ENCODE data around the gene UGT8.
"Not testable (repeated sequence)": the region's sequence is repeated elsewhere in the genome, so short reads cannot be mapped to it uniquely, and the experiment has no call there.

The UGT8 gene

GRCh38 chr4:114606245-114606644 is 7.6 kb downstream of the UGT8 start:
- DNase-seq: no peak

DNA sequence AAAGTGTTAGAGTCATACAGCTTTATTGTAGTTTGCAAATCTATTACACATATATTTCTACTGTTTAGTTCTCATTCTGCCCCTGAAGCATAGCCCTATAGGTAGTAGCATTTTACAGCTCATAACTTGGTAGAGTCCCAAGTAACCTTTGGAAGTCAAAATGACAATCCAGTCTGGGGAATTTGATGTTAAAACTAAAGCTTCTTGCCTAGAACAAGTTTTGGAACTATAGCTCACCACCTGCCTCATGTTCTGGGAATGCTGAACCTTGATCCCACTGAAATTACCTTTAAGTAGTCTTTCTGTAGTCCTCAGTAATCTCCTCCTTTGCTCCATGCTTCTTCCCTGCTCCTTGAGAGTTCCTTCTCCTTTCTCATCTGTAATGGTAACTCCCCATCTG is 8.4 kb downstream of the UGT8 start:
- DNase-seq: no peak

- DNase-seq: no peak
Measured at GRCh38 chr4:114613560-114613959, 15.0 kb downstream of the UGT8 start.

- no peak for DNase-seq
Measured at GRCh38 chr4:114615435-114615834, 16.8 kb downstream of the UGT8 start.

- DNase-seq: not testable (repeated sequence)
Measured at GRCh38 chr4:114616036-114616435, 17.4 kb downstream of the UGT8 start.

GRCh38 chr4:114626196-114626595 is 27.6 kb downstream of the UGT8 start:
- DNase-seq: no peak

GRCh38 chr4:114636192-114636935 is 37.8 kb downstream of the UGT8 start:
- DNase-seq: no peak

DNA sequence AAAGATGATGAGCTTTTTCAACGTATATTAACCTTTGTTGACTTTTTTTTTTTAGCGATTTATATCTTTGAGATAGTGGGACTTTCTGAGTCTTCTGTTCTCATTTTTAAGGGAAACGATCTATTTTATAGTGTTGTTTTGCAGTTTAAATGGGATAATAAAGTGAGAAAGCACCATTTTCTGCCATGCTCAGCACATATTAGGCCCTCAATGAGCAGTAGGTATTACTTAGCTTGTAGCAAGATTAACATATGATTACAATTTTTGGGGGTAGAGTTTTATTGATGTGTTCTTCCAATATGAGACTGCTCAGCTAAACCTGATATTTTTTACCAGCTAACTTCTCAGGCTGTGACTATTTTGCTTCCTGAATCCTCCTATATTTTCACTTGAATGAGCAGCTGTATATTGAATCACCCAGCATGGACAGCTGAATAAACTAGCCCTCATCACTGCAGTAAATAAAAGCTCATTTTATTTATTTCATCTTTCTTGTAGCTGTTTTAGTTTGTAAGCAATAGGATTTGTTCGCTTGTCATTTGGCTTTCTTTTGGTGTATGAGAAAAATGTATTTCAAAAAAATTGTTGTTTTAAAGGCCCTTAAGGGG is 43.7 kb downstream of the UGT8 start:
- DNase-seq: no peak

DNA sequence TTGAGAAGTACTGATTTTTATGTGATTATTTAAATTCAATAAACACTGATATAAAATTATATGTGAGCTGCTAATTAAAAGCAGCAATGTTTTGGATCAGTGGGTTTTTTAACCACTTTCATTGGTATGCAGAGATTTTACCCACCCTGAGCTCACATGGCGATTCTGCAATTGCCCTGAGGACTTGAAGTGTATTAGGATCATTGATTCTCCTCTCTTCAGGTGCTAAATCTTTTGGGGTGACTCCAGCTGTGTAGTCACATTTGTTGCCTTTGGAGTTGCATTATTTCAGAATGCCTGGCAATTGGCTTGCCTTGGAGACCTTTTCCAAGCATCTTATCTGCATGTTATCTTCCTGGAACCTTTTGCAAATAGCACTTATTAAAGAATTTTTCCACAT is 51.3 kb downstream of the UGT8 start:
- DNase-seq: no peak

DNA sequence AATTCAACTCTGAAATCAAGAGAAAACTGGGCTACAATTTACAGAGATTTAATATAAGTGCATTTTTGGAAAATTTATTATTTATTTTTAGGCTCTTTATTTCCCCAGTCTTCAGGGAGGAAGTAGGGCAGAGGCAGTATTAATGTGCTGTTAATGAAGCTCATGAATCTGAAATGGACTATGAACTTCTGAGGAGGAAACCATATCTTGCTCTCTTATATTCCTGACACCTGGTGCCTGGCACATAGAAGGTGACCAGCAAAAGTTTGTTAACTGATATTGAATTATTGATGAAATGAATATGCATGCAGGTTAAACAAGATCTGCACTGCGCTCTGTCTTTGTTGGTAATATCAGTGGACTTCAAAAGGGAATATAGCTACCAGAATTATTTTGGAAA is 55.1 kb downstream of the UGT8 start:
- DNase-seq: no peak

GRCh38 chr4:114654592-114654991 is 56.0 kb downstream of the UGT8 start:
- DNase-seq: no peak

- no peak for DNase-seq
Measured at GRCh38 chr4:114658179-114658578, 59.6 kb downstream of the UGT8 start.

DNA sequence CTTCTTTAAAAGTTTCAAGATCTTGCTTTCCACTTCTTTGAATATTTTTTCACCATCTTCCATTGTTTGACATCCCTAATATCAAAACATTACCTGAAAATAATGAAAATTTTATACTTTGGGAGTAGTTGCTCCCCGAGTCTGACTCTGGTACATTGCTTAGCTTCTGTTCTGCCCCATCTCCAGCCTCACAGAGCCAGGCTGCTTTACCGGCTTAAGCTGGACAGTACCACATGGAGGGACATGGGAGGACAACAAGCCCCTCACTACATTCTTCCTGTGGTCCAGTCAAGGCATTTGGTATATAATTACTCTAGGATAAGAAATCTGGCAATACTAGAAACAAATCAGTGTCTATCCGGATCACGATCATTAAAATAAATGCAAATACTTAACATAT is 60.2 kb downstream of the UGT8 start:
- DNase-seq: no peak

GRCh38 chr4:114659386-114660008 is 60.9 kb downstream of the UGT8 start:
- no peak for DNase-seq

GRCh38 chr4:114663083-114663482 is 64.5 kb downstream of the UGT8 start:
- no peak for DNase-seq

GRCh38 chr4:114668577-114668976 is 70.0 kb downstream of the UGT8 start:
- no peak for DNase-seq

- DNase-seq: not testable (repeated sequence)
Measured at GRCh38 chr4:114670733-114671132, 72.1 kb downstream of the UGT8 start.

GRCh38 chr4:114673306-114673705 is 74.7 kb downstream of the UGT8 start:
- no peak for DNase-seq

- DNase-seq: no peak
Measured at GRCh38 chr4:114674080-114674479, 75.5 kb downstream of the UGT8 start.

DNA sequence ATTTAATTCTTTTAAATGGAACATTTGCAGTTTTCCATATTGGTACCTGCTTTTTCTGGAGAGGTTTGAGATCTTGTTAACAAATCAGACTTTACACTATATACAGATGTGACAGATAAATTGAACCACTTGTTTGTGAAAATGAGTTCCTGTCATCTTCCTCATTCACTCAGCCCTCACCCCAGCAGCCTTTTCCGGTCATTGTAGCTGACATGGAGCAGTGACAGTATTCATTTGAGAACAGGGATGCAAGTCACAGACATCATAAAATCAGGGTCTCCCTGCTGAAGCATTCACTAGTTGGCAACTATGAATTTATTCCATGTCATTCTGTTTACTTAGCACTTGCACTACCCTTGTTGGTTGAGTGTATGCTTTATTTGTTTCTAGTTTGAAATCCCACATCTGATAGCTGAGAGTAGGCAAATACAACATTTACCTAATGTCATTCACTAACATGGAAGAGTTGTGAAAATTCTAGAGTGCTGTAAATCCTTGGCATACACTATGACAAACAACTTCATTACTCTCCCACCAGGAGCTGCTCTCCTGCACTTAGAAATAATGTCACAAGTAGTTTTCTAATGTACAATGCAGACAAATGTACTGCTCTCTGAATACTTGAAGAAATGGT is 78.9 kb downstream of the UGT8 start:
- no peak for DNase-seq

DNA sequence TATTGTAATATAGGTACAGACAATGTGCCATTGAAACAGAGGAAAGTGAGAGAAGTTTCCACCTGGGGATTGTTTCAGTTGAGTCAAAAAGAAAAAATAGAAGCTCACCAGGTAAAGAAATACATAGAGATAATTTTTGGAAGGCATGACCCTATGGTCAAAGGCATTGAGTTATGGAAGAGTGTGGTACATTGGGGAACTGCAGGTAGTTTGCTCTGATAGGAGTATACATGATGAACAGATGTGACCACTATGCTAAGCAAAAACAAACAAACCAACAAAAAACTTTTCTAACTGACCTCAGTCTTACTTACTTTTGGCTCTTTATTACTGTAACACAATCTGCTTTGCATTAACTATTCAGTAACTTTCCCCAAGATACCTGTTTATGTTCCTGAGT is 85.9 kb downstream of the UGT8 start:
- DNase-seq: no peak

DNA sequence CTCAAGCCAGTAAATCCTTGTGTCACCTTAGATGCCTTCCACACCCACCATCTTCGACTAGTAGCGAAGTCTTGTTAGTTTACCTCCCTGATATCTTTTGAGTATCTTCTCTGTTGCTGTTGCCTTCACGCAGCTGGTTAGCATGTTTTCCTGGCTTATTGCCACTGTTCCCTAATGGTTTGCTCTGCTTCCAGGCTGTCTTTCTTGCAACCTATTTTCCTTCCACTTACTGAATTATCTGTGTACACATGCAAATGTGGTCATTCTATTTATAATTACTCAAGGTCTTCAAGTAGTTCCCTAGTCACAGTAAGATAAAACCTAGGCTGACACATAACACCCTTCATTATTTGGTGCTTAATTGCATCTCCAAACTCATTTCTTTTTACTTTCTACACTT is 89.5 kb downstream of the UGT8 start:
- no peak for DNase-seq

DNA sequence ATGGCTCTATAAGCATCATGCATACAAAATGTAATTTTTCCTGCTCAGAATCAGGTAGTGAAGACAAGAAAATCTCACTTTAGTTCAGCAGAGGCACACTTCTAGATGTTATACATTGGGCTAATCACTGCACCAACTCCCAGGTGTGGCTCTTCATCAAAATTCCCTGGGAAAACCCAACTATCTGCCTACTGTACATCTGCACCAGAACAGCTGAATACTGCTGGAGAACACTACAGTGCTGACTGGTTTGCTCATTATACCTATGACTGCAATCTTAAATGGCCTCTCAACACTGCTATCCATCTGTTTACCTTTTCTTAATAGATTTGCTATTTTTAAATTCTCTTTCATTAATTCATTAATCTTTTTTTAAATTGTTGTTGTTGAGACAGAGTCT is 92.0 kb downstream of the UGT8 start:
- DNase-seq: no peak

- no peak for DNase-seq
Measured at GRCh38 chr4:114691865-114692264, 93.3 kb downstream of the UGT8 start.

Measured in effector CD4-positive, alpha-beta T cell (primary cell).